ENCODE data around the gene VCL. TPM values are rescaled to one million over a fixed set of nuclear protein-coding genes. Genes with fewer than 3 reads are reported as not detected.

Gene VCL
- total and polyA plus RNA-seq, 2 of the 8 experiments (the other 6 are each of a cell fraction or from before 2014, with no cell fraction given): 119 to 377 TPM

GRCh38 chr10:74040200-74041126 is 42.5 kb downstream of the VCL start:
- H3K4ac ChIP-seq (replicated peaks; ENCODE audit: insufficient read length, low read depth, low read length): no peak overlapping the region
- H3K79me2 ChIP-seq (ENCODE audit: control insufficient read depth in 1 of 2, insufficient read depth in 2 of 2, low read length in 2 of 2): peaks cover 0 to 82% of the 10 kb centered on the region in 2 experiments; a peak in 2 of 4 replicates
- H3K23ac ChIP-seq (ENCODE audit: insufficient read length): no peak overlapping the region
- FAIRE-seq (no peak), DNase-seq (ENCODE audit: low read depth in 1 of 2, low spot score in 2 of 2) (no peak)
- CTCF ChIA-PET (ENCODE audit: partially characterized antibody): interaction anchor here (0.6 to 3.1 kb wide), 7 partner anchors 10 to 154 kb away, joined by 3 to 7 read pairs (median 4); no protein-coding TSS in a partner anchor
- TF ChIP-seq CBX5 (IDR thresholded peaks at IDR 0.05; ENCODE audit: low read depth, low read length) (no peak), SP4 (IDR thresholded peaks at IDR 0.05; ENCODE audit: low read length) (no peak), KDM4A (IDR thresholded peaks at IDR 0.05; ENCODE audit: low read depth, low read length, severe bottlenecking) (no peak), HDAC2 (IDR thresholded peaks at IDR 0.05; ENCODE audit: borderline replicate concordance in 1 of 2, low read depth in 2 of 2, low read length in 2 of 2) (no peak), GABPA (IDR thresholded peaks at IDR 0.05; ENCODE audit: borderline replicate concordance, insufficient read depth, low read length) (no peak), SIN3A (conservative IDR thresholded peaks at IDR 0.05 in 1 of 2, IDR thresholded peaks at IDR 0.05 in 1 of 2; ENCODE audit: low read depth in 1 of 2, low read length in 2 of 2) (no peak)
- 95% methylated on average over 3 of the region's 3 CpGs; no CpG with 5 or more reads in 1 of the 2 experiments for WGBS, 2 experiments (ENCODE audit: extremely low coverage in 1 of 2, insufficient coverage in 1 of 2, insufficient read length in 1 of 2, insufficient replicate concordance in 2 of 2, low coverage in 1 of 2, low lambda C conversion rate in 2 of 2, missing lambda C conversion rate in 1 of 2)
- no peak overlapping the region for H3K18ac ChIP-seq (ENCODE audit: extremely low read depth, low read length)
- no peaks in the 10 kb centered on the region; the same call in 1 of the 2 replicates for H3K79me1 ChIP-seq (ENCODE audit: low read depth, low read length)
- no peak overlapping the region for H2AFZ ChIP-seq (ENCODE audit: low read length)
- H4K20me1 ChIP-seq (replicated peaks in 1 of 2; ENCODE audit: control insufficient read depth in 1 of 2, insufficient read depth in 2 of 2, low read length in 2 of 2): no peaks in the 10 kb centered on the region
- H3K14ac ChIP-seq (ENCODE audit: insufficient read length): no peak overlapping the region
- no peak overlapping the region for H3K4me2 ChIP-seq (ENCODE audit: insufficient read depth in 1 of 2, low read depth in 2 of 2, low read length in 2 of 2)
- no peak overlapping the region for H3K27ac ChIP-seq (ENCODE audit: low read depth, low read length)
- peaks cover 0 to 30% (median 15%) of the 10 kb centered on the region in 4 experiments; a peak in 4 of 8 replicates for H3K36me3 ChIP-seq (ENCODE audit: control insufficient read depth in 2 of 4, insufficient read depth in 4 of 4, low read length in 3 of 4)
- H3K23me2 ChIP-seq (ENCODE audit: low read depth, low read length): no peaks in the 10 kb centered on the region
- no peak overlapping the region for H3K9ac ChIP-seq (replicated peaks in 1 of 4; ENCODE audit: extremely low read depth in 1 of 4, low read depth in 3 of 4, low read length in 3 of 4)
- no peaks in the 10 kb centered on the region for H3K27me3 ChIP-seq (replicated peaks in 1 of 4; ENCODE audit: control insufficient read depth in 3 of 4, extremely low read depth in 1 of 4, insufficient read depth in 3 of 4, low read length in 3 of 4)
- no peak overlapping the region for H3K4me3 ChIP-seq (ENCODE audit: extremely low read depth in 1 of 4, insufficient read depth in 2 of 4, low read depth in 3 of 4, low read length in 4 of 4)
- no peak overlapping the region for H4K5ac ChIP-seq (ENCODE audit: insufficient read length, low read depth, low read length)
- H3K56ac ChIP-seq (replicated peaks; ENCODE audit: insufficient read length, low read depth, low read length): no peak overlapping the region
- no peak overlapping the region for H4K8ac ChIP-seq (ENCODE audit: extremely low read depth, insufficient read depth, low read length)
- no peak overlapping the region for H2BK5ac ChIP-seq (ENCODE audit: low read depth, low read length)
- no peak overlapping the region for H2AK5ac ChIP-seq (ENCODE audit: low read depth, low read length)
- no peaks in the 10 kb centered on the region for H3K9me3 ChIP-seq (ENCODE audit: insufficient read depth in 2 of 2, low read depth in 1 of 2, low read length in 1 of 2)
- H2BK120ac ChIP-seq (replicated peaks; ENCODE audit: low read depth, low read length): no peak overlapping the region
- no peak overlapping the region for H2BK20ac ChIP-seq (ENCODE audit: low read length)
- no peak overlapping the region for H4K91ac ChIP-seq (replicated peaks; ENCODE audit: insufficient read length, low read length)
- POLR2A ChIA-PET (ENCODE audit: partially characterized antibody): interaction anchor here (1.1 to 1.9 kb wide), 8 partner anchors 12 to 76 kb away, joined by 3 to 7 read pairs (median 5); partner anchors contain the start of gene VCL
- no peak overlapping the region for H2BK12ac ChIP-seq (ENCODE audit: low read depth, low read length)
- no peak overlapping the region for H2BK15ac ChIP-seq (ENCODE audit: low read length)
- H3K4me1 ChIP-seq (replicated peaks in 1 of 4; ENCODE audit: control insufficient read depth in 3 of 4, insufficient read depth in 4 of 4, low read length in 3 of 4): no peaks in the 10 kb centered on the region; a peak in 1 of 7 replicates

All from H1 (cell line).